Endothelial cell (in vitro differentiated cells): Measurements from ENCODE around the gene GET4. TPM values are rescaled to one million over a fixed set of nuclear protein-coding genes. Genes with fewer than 3 reads are reported as not detected.
"Not testable (repeated sequence)": the region's sequence is repeated elsewhere in the genome, so short reads cannot be mapped to it uniquely, and the experiment has no call there.

Experiments
- DNase-seq: peaks from one replicate; pipeline ENCODE4 v3.0.0; 2021; ENCODE audit warnings: low spot score
- H3K27ac Mint-ChIP-seq: one replicate; pipeline ENCODE4 v1.8.0; 2021; ENCODE audit warnings: mixed read lengths, inconsistent platforms; ENCODE audit not compliant: unreplicated experiment
- H3K27me3 Mint-ChIP-seq: one replicate; pipeline ENCODE4 v1.8.0; 2021; ENCODE audit warnings: mild to moderate bottlenecking, moderate library complexity, mixed read lengths, inconsistent platforms; ENCODE audit not compliant: unreplicated experiment
- H3K36me3 Mint-ChIP-seq: one replicate; pipeline ENCODE4 v1.8.0; 2021; ENCODE audit warnings: mild to moderate bottlenecking, low read depth, mixed read lengths, inconsistent platforms; ENCODE audit not compliant: unreplicated experiment
- H3K4me1 Mint-ChIP-seq: one replicate; pipeline ENCODE4 v1.8.0; 2021; ENCODE audit warnings: mild to moderate bottlenecking, mixed read lengths, inconsistent platforms; ENCODE audit not compliant: unreplicated experiment
- H3K4me3 Mint-ChIP-seq: one replicate; pipeline ENCODE4 v1.8.0; 2021; ENCODE audit warnings: mild to moderate bottlenecking, mixed read lengths, inconsistent platforms; ENCODE audit not compliant: unreplicated experiment
- H3K9me3 Mint-ChIP-seq: one replicate; pipeline ENCODE4 v1.8.0; 2021; ENCODE audit warnings: mixed read lengths, inconsistent platforms; ENCODE audit not compliant: unreplicated experiment
- CTCF ChIP-seq: fragments of 200-600 bp; sonication (generic); IDR thresholded peaks from one replicate; pipeline ENCODE4 v1.5.0; 2021; ENCODE audit warnings: antibody characterized with exemption; ENCODE audit not compliant: unreplicated experiment
- total RNA-seq: library from RNA; stranded (reverse); fragmentation: NEBNext Ultra II Directional; extraction: Animal tissue kit (Norgen Biotek cat#: 25700); gene quantifications from one replicate; pipeline ENCODE4 v1.2.1, GENCODE V29; 2021; ENCODE audit not compliant: unreplicated experiment

GET4 gene
- total RNA-seq, 1 donor from 2014 or later = 61.3 TPM

GRCh38 chr7:921071-921461 is 44.7 kb downstream of the GET4 start:
- no peak for TF ChIP-seq CTCF
- H3K27ac Mint-ChIP-seq = no peak overlapping the region
- H3K4me3 Mint-ChIP-seq = no peak overlapping the region
- no peaks in the 10 kb centered on the region for H3K36me3 Mint-ChIP-seq
- no peaks in the 10 kb centered on the region for H3K4me1 Mint-ChIP-seq
- no peaks in the 10 kb centered on the region for H3K9me3 Mint-ChIP-seq
- peaks cover 5% of the 10 kb centered on the region for H3K27me3 Mint-ChIP-seq
- no peak for DNase-seq

DNA sequence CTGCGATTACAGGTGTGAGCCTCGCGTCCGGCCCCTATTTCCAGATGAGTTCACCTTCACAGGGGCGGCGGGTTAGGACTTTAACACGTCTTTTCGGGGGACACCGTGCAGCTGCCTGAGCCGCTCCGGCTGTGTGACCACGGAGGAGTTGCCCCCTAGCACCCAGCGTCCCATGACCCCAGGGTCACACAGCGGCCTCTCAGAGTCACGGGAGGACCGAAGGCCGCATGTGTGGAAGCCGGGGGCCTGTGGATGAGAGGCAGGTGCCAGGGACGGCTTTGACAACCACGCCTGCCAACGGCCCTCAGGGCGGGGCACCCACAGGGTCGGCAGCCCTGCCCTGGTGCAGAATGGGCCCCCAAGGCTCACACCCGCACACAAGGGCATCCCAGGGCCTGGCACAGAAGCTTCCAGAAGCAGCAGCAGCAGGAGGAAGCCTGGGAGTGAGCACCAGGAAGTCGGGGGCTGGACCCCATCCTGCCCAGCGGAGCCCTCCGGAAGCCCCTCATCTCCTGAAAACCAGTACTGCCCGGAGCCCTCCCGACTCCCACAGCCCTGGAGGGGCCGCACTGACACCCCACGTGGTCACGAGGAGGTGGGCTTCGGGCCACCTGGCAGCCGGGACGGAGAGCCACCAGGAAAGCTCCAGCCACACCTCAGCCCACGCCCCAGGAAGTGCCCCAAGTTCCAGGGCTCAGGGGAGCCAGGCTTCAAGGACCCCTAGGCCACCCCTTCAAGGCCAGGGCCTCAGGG is 45.4 kb downstream of the GET4 start:
- Mint-ChIP-seq H3K27me3 (peaks cover 1% of the 10 kb centered on the region), H3K27ac (no peak overlapping the region), H3K36me3 (no peaks in the 10 kb centered on the region), H3K9me3 (no peaks in the 10 kb centered on the region), H3K4me1 (no peaks in the 10 kb centered on the region), H3K4me3 (no peak overlapping the region)
- no peak for TF ChIP-seq CTCF
- DNase-seq = no peak

GRCh38 chr7:922334-923107 is 46.2 kb downstream of the GET4 start:
- no peaks in the 10 kb centered on the region for H3K9me3 Mint-ChIP-seq
- H3K36me3 Mint-ChIP-seq = no peaks in the 10 kb centered on the region
- no peak overlapping the region for H3K4me3 Mint-ChIP-seq
- TF ChIP-seq CTCF = no peak
- H3K4me1 Mint-ChIP-seq = no peaks in the 10 kb centered on the region
- H3K27me3 Mint-ChIP-seq = peaks cover 1% of the 10 kb centered on the region
- no peak for DNase-seq
- H3K27ac Mint-ChIP-seq = no peak overlapping the region

GRCh38 chr7:923108-924041 is 47.0 kb downstream of the GET4 start:
- DNase-seq = no peak
- no peak for TF ChIP-seq CTCF

DNA sequence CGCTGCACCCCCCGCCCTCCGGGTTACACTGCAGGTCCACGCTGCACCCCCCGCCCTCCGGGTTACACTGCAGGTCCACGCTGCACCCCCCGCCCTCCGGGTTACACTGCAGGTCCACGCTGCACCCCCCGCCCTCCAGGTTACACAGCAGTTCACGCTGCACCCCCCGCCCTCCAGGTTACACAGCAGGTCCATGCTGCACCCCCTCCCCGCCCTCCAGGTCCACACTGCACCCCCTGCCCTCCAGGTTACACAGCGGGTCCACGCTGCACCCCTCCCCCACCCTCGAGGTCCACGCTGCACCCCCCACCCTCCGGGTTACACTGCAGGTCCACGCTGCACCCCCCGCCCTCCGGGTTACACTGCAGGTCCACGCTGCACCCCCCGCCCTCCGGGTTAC is 47.7 kb downstream of the GET4 start:
- not testable (repeated sequence) for H3K36me3 Mint-ChIP-seq, DNase-seq, H3K9me3 Mint-ChIP-seq, H3K4me3 Mint-ChIP-seq, H3K27me3 Mint-ChIP-seq, H3K4me1 Mint-ChIP-seq, H3K27ac Mint-ChIP-seq

More at GRCh38 chr7:923108-924041, 47.0 kb downstream of the GET4 start:
- Mint-ChIP-seq H3K27me3 (peaks cover 1% of the 10 kb centered on the region), H3K4me1 (no peaks in the 10 kb centered on the region), H3K36me3 (no peaks in the 10 kb centered on the region), H3K4me3 (no peak overlapping the region), H3K27ac (no peak overlapping the region), H3K9me3 (no peaks in the 10 kb centered on the region)
